Smooth muscle cell of the coronary artery (primary cell): ENCODE measurements around the gene RPAP2. TPM values are rescaled to one million over a fixed set of nuclear protein-coding genes. Genes with fewer than 3 reads are reported as not detected.

Experiments used
- total RNA-seq: library from RNA; depleted of rRNA; stranded (reverse); fragments of >200 nt; gene quantifications from 2 replicates; pipeline ENCODE4 v1.2.3, GENCODE V29; 2014; ENCODE audit warnings: low replicate concordance

Gene RPAP2
- total RNA-seq: 7.3 and 7.4 TPM in 2 replicates

DNA sequence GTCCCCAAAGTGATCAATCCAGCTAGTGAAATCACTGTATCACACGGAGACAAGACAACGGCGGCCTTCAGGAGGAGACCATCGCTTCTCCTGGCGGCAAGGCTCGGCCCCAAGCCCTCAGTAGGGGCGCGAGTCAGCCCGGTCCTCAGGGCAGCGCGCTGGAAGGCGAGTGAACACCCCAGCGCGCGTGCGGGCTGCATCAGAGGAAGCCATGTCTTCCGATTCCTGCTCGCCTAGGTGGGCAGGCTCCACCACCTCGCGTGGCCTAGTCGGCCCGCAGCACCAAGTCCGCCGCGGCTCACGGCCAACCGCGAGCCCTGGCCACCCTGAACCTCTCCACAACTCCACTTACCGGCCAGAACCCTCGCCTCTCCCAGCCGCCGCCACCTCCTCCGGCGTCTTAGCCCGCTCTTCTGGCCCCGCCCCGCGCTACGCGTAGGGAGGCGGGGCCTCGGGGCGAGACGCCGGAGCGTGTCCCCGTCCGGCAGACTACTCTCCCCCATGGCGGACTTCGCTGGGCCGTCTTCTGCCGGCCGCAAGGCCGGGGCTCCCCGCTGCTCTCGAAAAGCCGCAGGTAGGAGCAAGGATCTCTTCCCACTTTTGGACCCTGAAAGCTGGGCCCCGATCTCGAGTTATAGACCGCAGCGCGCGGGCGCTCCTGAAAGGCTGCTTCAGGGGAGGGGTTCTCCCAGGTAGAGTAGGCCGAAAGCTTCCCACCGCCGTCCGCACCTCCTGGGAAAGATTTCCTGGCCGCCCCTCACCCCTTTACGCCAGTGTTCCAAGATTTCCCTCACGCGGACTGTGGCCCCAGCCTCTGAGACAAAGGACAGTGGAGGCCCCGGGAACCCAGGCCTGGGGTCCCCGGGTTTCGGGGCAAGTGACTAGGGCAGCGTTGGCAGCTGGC, at the start of gene RPAP2, which contains the start of gene GLMN:
Gene RPAP2 (plus strand): TSS at position 487 of the 904 bp plus-strand sequence. CDS start 15 bp downstream, at position 502.
Gene GLMN (minus strand): TSS at position 415 of the 904 bp plus-strand sequence. CDS start 988 bp downstream, outside the sequence.

Other genes starting within 250 kb of the RPAP2 start
- gene SETSIP, start 223.6 kb upstream of the RPAP2 start, total RNA-seq: not detected in 2 replicates
- 2.1 and 5.1 TPM in 2 replicates for gene BTBD8, start 218.7 kb upstream of the RPAP2 start, total RNA-seq
- not detected in 2 replicates for gene C1orf146, start 81.1 kb upstream of the RPAP2 start, total RNA-seq
- 2.7 and 6.2 TPM in 2 replicates for gene GLMN, start 72 bp upstream of the RPAP2 start, total RNA-seq
- 0.38 TPM in 1 of 2 replicates, not detected in the other for gene GFI1, start 187.9 kb downstream of the RPAP2 start, total RNA-seq